B cell (primary cell): ENCODE measurements around the gene PDE4B.

Experiments used
- EZH2 ChIP-seq: IDR thresholded peaks from 2 replicates; pipeline ENCODE4 v1.6.1; 2012; ENCODE audit warnings: borderline replicate concordance, low read depth, mild to moderate bottlenecking, moderate library complexity, low read length; ENCODE audit not compliant: insufficient read depth, poor library complexity, severe bottlenecking
- TF ChIP-seq, protein P1 (sequence below): fragments of 200-600 bp; IDR thresholded peaks from one replicate; pipeline ENCODE4 v1.8.0; 2022; ENCODE audit warnings: antibody characterized with exemption, mild to moderate bottlenecking

DNA sequence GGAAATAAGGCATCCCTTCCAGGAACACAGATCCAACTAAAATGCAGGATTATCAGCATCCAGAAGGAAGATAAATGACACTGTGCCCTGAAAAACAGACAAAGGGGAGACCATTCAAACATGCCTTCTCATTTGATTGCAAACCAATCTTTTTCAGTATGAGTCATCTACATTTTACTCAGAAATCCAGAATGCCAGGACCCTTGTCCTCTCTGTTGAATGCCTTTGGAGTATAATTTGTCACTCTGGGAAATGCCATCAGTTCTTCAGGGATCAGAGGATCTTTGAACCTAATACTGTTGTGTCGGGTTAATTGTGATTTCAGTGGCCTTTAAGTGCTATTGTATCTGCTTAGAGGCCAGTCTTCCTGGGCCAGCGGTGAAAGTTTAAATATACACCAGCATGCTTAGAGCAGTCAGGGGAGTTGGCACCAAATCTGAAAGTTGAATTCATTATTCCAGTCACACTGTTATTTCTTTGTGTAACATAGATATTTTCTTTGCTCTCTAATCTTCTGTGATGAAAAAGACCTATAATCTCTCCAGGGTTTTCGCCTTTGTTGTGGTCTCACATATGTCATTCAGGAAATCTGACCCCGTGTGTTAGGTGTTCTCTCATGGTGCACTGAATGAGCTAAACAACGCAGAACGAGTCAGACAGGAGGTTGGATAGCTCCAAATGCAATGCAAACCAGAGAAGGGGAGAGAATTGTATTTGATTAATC, 376.4 kb downstream of the PDE4B start:
- no peak for TF ChIP-seq EZH2
- TF ChIP-seq, protein P1, sequence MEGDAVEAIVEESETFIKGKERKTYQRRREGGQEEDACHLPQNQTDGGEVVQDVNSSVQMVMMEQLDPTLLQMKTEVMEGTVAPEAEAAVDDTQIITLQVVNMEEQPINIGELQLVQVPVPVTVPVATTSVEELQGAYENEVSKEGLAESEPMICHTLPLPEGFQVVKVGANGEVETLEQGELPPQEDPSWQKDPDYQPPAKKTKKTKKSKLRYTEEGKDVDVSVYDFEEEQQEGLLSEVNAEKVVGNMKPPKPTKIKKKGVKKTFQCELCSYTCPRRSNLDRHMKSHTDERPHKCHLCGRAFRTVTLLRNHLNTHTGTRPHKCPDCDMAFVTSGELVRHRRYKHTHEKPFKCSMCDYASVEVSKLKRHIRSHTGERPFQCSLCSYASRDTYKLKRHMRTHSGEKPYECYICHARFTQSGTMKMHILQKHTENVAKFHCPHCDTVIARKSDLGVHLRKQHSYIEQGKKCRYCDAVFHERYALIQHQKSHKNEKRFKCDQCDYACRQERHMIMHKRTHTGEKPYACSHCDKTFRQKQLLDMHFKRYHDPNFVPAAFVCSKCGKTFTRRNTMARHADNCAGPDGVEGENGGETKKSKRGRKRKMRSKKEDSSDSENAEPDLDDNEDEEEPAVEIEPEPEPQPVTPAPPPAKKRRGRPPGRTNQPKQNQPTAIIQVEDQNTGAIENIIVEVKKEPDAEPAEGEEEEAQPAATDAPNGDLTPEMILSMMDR = no peak
